ENCODE results near the gene TM9SF1. TPM values are rescaled to one million over a fixed set of nuclear protein-coding genes. Genes with fewer than 3 reads are reported as not detected.
A peak's percentile ranks its signal among the peaks of the same experiment; 100 is the strongest.

The TM9SF1 gene
- total RNA-seq, 2 experiments from 2014 or later = 20.7 to 22.5 TPM

- H3K36me3 Mint-ChIP-seq = peaks cover 60% of the 10 kb centered on the region
- DNase-seq = peak; percentile 98
- no peaks in the 10 kb centered on the region for H3K27me3 Mint-ChIP-seq
- peak within 1 kb of the TSS; percentile 97 for H3K27ac Mint-ChIP-seq
- no peaks in the 10 kb centered on the region for H3K9me3 Mint-ChIP-seq
- H3K4me1 Mint-ChIP-seq = peaks cover 52% of the 10 kb centered on the region
- peak within 1 kb of the TSS; percentile 97 for H3K4me3 Mint-ChIP-seq
These were observed 48.1 kb downstream of the TM9SF1 start, which contains the start of gene RNF31 for GRCh38 chr14:24146978-24147760. RNF31 (plus strand) TSS chr14:24147498; CDS start chr14:24147699, 201 bp downstream.

GRCh38 chr14:24146453-24146977, 48.7 kb downstream of the TM9SF1 start, which contains the start of gene PSME2:
PSME2 (minus strand) TSS chr14:24146610; CDS start chr14:24146581, 29 bp downstream.
- H3K9me3 Mint-ChIP-seq = no peaks in the 10 kb centered on the region
- H3K36me3 Mint-ChIP-seq = peaks cover 63% of the 10 kb centered on the region
- no peaks in the 10 kb centered on the region for H3K27me3 Mint-ChIP-seq
- H3K27ac Mint-ChIP-seq = peak within 1 kb of the TSS; percentile 97
- DNase-seq = peak; percentile 97
- peak within 1 kb of the TSS; percentile 97 for H3K4me3 Mint-ChIP-seq
- peaks cover 56% of the 10 kb centered on the region for H3K4me1 Mint-ChIP-seq

- Mint-ChIP-seq H3K27me3 (no peaks in the 10 kb centered on the region), H3K27ac (peak overlapping the region; percentile 97), H3K36me3 (peaks cover 64% of the 10 kb centered on the region), H3K4me3 (peak overlapping the region; percentile 97), H3K4me1 (peaks cover 56% of the 10 kb centered on the region), H3K9me3 (no peaks in the 10 kb centered on the region)
- no peak for DNase-seq
These were observed 49.4 kb downstream of the TM9SF1 start for GRCh38 chr14:24145690-24146452.

- H3K36me3 Mint-ChIP-seq = peaks cover 63% of the 10 kb centered on the region
- H3K27me3 Mint-ChIP-seq = no peaks in the 10 kb centered on the region
- peak overlapping the region; percentile 97 for H3K4me3 Mint-ChIP-seq
- H3K27ac Mint-ChIP-seq = peak overlapping the region; percentile 97
- H3K9me3 Mint-ChIP-seq = no peaks in the 10 kb centered on the region
- DNase-seq = no peak
- H3K4me1 Mint-ChIP-seq = peaks cover 51% of the 10 kb centered on the region
These were observed 50.0 kb downstream of the TM9SF1 start for GRCh38 chr14:24145219-24145618.

- Mint-ChIP-seq H3K4me1 (peaks cover 50% of the 10 kb centered on the region), H3K36me3 (peaks cover 62% of the 10 kb centered on the region), H3K4me3 (peak overlapping the region; percentile 97), H3K9me3 (no peaks in the 10 kb centered on the region), H3K27ac (peak overlapping the region; percentile 76), H3K27me3 (no peaks in the 10 kb centered on the region)
- DNase-seq = no peak
These were observed 50.8 kb downstream of the TM9SF1 start for GRCh38 chr14:24144451-24144850.

GRCh38 chr14:24143511-24143910, 51.7 kb downstream of the TM9SF1 start:
- peaks cover 65% of the 10 kb centered on the region for H3K36me3 Mint-ChIP-seq
- peaks cover 52% of the 10 kb centered on the region for H3K4me1 Mint-ChIP-seq
- no peak for DNase-seq
- H3K27ac Mint-ChIP-seq = peak overlapping the region; percentile 54
- no peaks in the 10 kb centered on the region for H3K27me3 Mint-ChIP-seq
- no peaks in the 10 kb centered on the region for H3K9me3 Mint-ChIP-seq
- no peak overlapping the region for H3K4me3 Mint-ChIP-seq

- Mint-ChIP-seq H3K4me3 (peak within 1 kb of the TSS; percentile 96), H3K27me3 (no peaks in the 10 kb centered on the region), H3K27ac (peak within 1 kb of the TSS; percentile 92), H3K9me3 (no peaks in the 10 kb centered on the region), H3K4me1 (peaks cover 66% of the 10 kb centered on the region), H3K36me3 (peaks cover 76% of the 10 kb centered on the region)
- DNase-seq = peak; percentile 99
These were observed 54.0 kb downstream of the TM9SF1 start, which contains the start of gene EMC9 for GRCh38 chr14:24141097-24141880. EMC9 (minus strand) TSS chr14:24141591; CDS start chr14:24141304, 287 bp downstream.

GRCh38 chr14:24139272-24139934, 55.8 kb downstream of the TM9SF1 start:
- H3K36me3 Mint-ChIP-seq = peaks cover 57% of the 10 kb centered on the region
- no peaks in the 10 kb centered on the region for H3K9me3 Mint-ChIP-seq
- peak overlapping the region; percentile 77 for H3K27ac Mint-ChIP-seq
- H3K4me3 Mint-ChIP-seq = peak overlapping the region; percentile 96
- peak; percentile 38 for DNase-seq
- peaks cover 59% of the 10 kb centered on the region for H3K4me1 Mint-ChIP-seq
- H3K27me3 Mint-ChIP-seq = no peaks in the 10 kb centered on the region

Other genes with a start within 250 kb of the TM9SF1 start
- 10 to 100 TPM; 18.0 to 21.4 TPM for gene DHRS4, start 241.7 kb downstream of the TM9SF1 start, total RNA-seq
- gene DHRS4L2, start 206.5 kb downstream of the TM9SF1 start, total RNA-seq = 10 to 100 TPM; 18.1 to 20.8 TPM
- under 1 TPM; 0.43 to 0.56 TPM for gene CARMIL3, start 143.4 kb downstream of the TM9SF1 start, total RNA-seq
- not detected for gene CPNE6, start 123.9 kb downstream of the TM9SF1 start, total RNA-seq
- 100 to 1,000 TPM; 110 TPM for gene PCK2, start 101.1 kb downstream of the TM9SF1 start, total RNA-seq
- 10 to 100 TPM; 56.0 to 56.7 TPM for gene DCAF11, start 80.7 kb downstream of the TM9SF1 start, total RNA-seq
- 1 to 10 TPM; 1.8 to 2.6 TPM for gene NRL, start 80.5 kb downstream of the TM9SF1 start, total RNA-seq
- gene FITM1, start 64.8 kb downstream of the TM9SF1 start, total RNA-seq = under 1 TPM in 1 of 2 experiments, not detected in 1; 0.29 TPM
- 100 to 1,000 TPM; 476 to 479 TPM for gene PSME1, start 59.2 kb downstream of the TM9SF1 start, total RNA-seq
- 10 to 100 TPM; 39.1 to 40.1 TPM for gene EMC9, start 53.9 kb downstream of the TM9SF1 start, total RNA-seq
- gene PSME2, start 48.8 kb downstream of the TM9SF1 start, total RNA-seq = 100 to 1,000 TPM; 541 to 558 TPM
- gene RNF31, start 47.9 kb downstream of the TM9SF1 start, total RNA-seq = 10 to 100 TPM; 82.2 to 86.5 TPM
- 100 to 1,000 TPM; 133 to 136 TPM for gene IRF9, start 34.2 kb downstream of the TM9SF1 start, total RNA-seq
- gene REC8, start 23.4 kb downstream of the TM9SF1 start, total RNA-seq = 10 to 100 TPM; 28.9 to 29.2 TPM
- 100 to 1,000 TPM; 152 to 161 TPM for gene IPO4, start 6.6 kb downstream of the TM9SF1 start, total RNA-seq
- not detected for gene TSSK4, start 10.3 kb upstream of the TM9SF1 start, total RNA-seq
- gene CHMP4A, start 18.0 kb upstream of the TM9SF1 start, total RNA-seq = 10 to 100 TPM; 54.4 to 58.9 TPM
- 10 to 100 TPM; 19.4 to 20.9 TPM for gene MDP1, start 20.6 kb upstream of the TM9SF1 start, total RNA-seq
- gene NEDD8, start 36.9 kb upstream of the TM9SF1 start, total RNA-seq = 100 to 1,000 TPM; 194 to 201 TPM
- gene GMPR2, start 37.5 kb upstream of the TM9SF1 start, total RNA-seq = 10 to 100 TPM; 44.5 to 48.4 TPM
- 10 to 100 TPM; 68.2 to 71.1 TPM for gene TINF2, start 47.2 kb upstream of the TM9SF1 start, total RNA-seq
- gene TGM1, start 67.7 kb upstream of the TM9SF1 start, total RNA-seq = 1 to 10 TPM; 2.6 to 3.3 TPM
- 10 to 100 TPM; 34.5 to 36.1 TPM for gene RABGGTA, start 76.2 kb upstream of the TM9SF1 start, total RNA-seq
- 1 to 10 TPM; 7.4 to 8.6 TPM for gene DHRS1, start 104.3 kb upstream of the TM9SF1 start, total RNA-seq
- gene NOP9, start 104.4 kb upstream of the TM9SF1 start, total RNA-seq = 10 to 100 TPM; 40.9 to 45.0 TPM
- 1 to 10 TPM; 6.0 to 6.7 TPM for gene CIDEB, start 112.5 kb upstream of the TM9SF1 start, total RNA-seq
- gene LTB4R2, start 114.7 kb upstream of the TM9SF1 start, total RNA-seq = 10 to 100 TPM; 11.5 TPM
- gene LTB4R, start 116.1 kb upstream of the TM9SF1 start, total RNA-seq = 10 to 100 TPM in 1 of 2 experiments, 1 to 10 TPM in 1; 9.3 to 10.3 TPM
- gene ADCY4, start 139.6 kb upstream of the TM9SF1 start, total RNA-seq = 1 to 10 TPM in 1 of 2 experiments, under 1 TPM in 1; 0.70 to 1.0 TPM
- gene RIPK3, start 144.6 kb upstream of the TM9SF1 start, total RNA-seq = 1 to 10 TPM; 5.4 to 6.3 TPM
- gene NFATC4, start 172.7 kb upstream of the TM9SF1 start, total RNA-seq = 1 to 10 TPM in 1 of 2 experiments, under 1 TPM in 1; 0.54 to 1.1 TPM
- under 1 TPM; 0.08 to 0.10 TPM for gene NYNRIN, start 203.6 kb upstream of the TM9SF1 start, total RNA-seq
- 1 to 10 TPM; 5.5 to 6.4 TPM for gene CBLN3, start 234.2 kb upstream of the TM9SF1 start, total RNA-seq
- gene KHNYN, start 234.5 kb upstream of the TM9SF1 start, total RNA-seq = 10 to 100 TPM; 47.3 to 48.7 TPM
- 10 to 100 TPM; 57.8 to 59.0 TPM for gene SDR39U1, start 247.3 kb upstream of the TM9SF1 start, total RNA-seq

All from activated naive CD8-positive, alpha-beta T cell treated with anti-CD3 and anti-CD28 coated beads for 36 hours (primary cell).